ENCODE results near the gene NUDC.
"Not testable (repeated sequence)": the region's sequence is repeated elsewhere in the genome, so short reads cannot be mapped to it uniquely, and the experiment has no call there.

Gene NUDC

DNA sequence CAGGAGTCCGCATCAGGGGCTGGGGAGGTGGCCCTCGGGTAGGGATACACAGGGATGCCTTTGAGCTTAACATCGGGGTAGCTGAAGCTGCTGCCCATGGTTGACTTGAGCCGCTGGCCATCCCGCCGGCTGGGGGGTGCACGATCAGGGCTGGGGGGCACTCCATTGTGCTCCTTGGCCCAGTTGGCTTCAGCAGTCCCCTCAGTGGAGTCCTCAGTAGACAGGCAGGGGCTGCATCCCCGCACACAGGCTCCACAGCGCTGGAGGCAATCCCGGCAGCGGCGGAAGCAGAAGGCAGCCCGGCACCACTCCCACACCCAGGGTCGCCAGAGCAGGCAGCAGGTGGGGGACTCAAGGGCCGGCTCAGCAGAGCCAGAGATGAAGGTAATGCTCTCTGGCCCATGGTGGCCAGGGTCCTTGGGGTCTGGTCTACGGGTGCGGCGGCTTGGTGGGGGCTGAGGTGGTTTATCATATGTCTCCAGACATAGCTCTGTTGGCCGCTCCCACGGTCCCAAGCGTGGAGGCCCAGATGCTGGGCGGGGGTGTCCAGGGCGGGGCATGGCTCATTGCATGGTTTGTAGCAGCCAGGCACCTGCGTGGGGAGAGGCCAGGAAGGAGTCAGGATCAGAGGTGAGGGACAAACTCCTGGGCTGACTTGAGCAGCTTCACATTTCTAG lies 30.4 kb downstream of the NUDC start:
- no peak for DNase-seq

DNA sequence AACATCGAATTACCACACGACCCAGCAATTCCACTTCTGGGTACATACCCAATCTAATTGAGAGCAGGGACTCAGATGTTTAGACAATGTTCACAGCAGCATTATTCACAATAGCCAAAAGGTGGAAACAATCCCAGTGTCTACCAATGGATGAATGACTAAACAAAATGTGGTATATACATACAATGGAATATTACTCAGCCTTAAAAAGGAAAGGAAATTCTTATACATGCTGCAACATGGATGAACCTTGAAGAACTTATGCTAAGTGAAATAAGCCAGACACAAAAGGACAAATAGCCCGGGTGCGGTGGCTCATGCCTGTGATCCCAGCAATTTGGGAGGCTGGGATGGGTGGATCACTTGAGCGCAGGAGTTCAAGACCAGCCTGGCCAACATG lies 31.8 kb downstream of the NUDC start:
- DNase-seq: no peak

DNA sequence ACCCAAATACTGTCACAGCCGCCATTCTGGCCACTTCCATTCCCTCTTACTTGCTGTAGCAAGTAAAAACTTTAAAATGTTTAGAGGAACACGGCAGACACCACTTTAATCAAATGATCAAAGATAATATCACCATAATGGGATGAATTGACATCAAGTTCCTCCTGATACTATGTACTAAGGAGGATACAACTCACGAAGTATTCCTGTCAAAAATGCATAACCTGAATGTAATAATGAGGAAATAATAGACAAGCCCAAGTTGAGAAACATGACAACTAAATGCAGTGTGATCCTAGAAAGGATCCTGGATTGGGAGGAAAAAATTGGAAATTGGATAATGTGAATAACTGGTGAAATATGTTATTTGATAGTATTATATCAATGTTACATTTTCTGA lies 34.8 kb downstream of the NUDC start:
- DNase-seq: no peak

DNA sequence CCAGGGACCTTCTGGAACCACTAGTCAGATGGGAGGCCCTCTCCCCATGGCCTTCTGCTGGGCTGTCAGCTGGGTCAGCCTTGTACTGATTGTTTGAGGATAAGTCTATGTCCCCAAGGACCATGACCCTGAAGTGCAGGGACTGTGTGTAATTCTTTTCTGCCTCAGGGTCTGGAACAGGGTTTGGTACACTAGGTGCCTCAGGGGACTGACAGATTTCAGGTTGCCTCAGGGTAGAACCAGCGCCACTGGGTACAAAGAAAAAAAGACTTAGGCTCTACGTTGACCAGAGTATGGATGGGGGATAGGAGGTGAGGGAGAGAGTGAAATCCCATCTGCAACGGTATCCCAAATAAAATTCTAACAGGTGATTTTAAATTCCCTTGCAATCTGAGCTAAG lies 35.8 kb downstream of the NUDC start:
- no peak for DNase-seq

DNA sequence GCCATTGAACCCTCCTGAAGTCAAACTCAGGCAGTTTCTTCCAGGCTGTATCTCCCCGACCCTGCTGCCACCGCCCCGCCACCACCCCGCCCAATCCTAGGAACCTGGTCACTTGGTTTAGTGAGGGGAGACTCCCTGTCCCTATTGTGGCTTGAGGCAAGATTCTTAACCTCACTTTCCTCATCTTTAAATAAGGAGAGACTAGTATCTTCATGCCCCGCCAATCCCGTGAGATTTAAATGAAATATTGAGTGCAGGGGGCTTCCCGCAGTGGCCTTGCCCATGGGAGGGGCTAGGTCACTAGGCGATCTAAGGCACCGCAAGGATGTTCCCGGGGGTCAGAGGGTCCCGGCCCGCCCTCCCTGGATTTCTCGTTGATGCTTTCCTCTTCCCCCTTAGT lies 37.7 kb downstream of the NUDC start:
- DNase-seq: no peak

DNA sequence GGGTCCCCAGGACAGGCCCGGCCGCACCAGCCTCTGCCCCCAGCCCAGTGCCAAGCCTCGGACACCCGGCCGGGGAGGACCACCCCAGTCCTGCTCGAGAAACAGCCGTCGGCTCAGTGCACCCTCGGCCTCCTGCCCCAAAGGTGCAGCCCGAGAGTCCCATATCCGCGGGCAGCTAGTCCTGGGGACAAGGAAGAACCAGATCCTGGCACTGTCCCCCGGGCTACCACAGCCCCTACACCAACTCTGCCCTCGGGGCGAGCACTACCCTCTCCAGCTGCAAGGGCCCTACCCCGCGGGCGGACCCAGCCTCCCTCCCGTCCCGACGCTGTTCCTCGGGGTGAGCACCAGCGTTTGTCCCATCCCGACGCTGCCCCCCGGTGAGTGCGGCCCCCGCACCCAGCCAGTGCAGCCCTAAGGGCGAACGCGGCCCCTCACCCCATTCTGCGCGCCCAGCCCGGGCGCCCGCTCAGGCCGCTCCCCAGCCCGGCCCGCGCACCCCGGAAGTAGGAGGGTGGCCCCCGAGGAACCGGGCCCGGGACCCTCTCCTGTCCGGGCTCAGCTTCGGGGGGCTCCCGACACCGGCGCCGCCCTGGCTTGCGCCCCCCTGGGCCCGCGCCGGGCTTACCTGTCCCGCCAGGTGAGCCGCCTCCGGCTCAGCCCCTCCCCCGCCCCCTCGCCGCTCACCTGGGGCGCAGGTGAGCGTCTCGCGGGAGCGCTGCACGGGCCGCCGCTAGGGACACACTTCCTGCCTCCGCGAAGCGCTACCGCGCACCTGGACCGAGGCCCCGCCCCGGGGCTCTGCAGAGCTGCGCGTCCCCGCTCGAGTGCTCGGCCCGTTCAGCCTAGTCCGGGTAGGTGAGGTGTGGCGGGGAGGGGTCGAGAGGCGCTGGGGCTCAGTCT lies 38.4 kb downstream of the NUDC start, which contains the start of gene KDF1:
Gene KDF1 (minus strand): TSS at position 747 of the 903 bp plus-strand sequence. CDS start 8,088 bp downstream, outside the sequence.
- DNase-seq: peak in 1 of 2 experiments; percentile 20

DNA sequence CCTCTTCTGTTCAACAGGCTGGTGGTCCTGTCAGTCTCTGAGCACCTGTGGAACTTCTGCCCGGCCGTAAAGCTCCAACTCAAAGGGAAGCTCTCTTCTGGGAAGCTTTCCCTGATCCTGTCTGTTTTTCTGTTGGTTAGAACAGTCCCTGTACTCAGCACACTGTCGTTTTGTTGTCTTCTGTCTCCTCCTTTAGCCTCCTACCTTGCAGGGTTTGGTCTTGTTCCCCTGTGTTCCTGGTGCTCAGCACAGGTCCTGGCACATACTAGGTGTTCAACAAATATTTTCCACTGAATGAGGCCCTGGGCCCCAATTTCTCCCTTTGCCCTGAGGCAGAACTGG lies 39.1 kb downstream of the NUDC start:
- DNase-seq: no peak

DNA sequence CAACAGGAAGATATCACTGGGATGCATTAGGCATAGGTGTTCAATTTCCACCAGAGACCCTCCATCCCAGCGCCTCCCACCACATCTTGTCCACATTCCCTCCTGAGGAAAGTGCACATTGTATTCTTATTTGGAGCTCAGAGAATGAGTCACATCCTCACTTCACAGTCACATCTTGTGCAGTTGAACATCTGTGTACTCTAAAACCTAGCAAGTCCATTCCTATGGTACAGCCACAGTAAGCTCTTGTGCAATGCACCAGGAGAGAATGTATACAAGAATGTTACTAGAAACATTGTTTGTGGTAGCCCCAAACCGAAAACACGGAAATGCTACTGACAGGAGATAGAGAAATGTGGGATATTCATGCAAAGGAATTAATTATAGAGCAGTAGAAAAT lies 40.3 kb downstream of the NUDC start:
- DNase-seq: no peak

DNA sequence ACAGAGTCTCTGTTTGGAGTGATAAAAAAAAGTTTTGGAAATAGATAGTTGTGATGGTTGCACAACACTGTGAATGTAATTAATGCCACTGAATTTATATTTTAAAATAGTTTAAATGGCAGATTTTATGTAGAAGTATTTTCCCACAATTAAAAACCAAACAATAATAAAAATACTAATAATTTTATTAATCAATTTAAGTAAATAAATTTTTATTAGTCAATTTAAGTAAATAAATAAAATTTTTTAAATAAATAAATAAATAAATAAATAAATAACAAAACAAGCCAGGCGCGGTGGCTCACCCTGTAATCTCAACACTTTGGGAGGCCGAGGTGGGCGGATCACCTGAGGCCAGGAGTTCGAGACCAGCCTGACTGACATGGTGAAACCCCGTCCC lies 43.7 kb downstream of the NUDC start:
- no peak for DNase-seq

DNA sequence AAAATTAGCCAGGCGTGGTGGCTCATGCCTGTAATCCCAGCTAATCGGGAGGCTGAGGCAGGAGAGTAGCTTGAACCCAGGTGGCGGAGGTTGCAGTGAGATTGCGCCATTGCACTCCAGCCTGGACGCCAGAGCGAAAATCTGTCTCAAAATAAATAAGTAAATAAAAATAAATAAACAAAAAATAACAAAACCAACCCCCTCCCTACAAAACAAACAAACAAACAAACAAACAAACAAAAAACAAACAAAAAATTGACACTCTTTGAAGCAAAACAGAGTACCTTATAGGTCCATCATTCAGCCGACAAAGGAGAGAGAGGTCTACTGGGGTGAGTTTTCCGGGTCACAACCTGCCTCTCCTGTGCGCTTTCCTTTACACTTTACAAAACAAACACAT lies 44.1 kb downstream of the NUDC start:
- no peak for DNase-seq

DNA sequence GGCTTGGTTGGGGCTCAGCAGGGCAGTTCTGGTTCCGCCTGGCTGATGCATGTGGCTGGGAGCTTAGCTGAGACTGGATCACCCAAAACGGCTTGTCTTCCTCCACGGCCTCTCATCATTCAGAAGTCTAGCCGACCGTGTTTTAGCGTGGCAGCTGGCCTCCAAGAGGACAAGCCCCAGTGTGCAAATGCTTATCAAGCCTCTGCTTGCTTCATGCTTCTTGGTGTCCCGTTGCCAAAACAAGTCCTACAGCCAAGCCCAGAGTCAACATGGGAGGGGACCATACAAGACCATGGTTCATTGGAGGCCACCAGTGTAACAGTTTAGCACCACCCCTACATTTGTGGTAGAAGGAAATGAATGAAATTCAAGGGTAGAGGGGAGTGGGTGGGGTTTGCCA lies 49.3 kb downstream of the NUDC start:
- DNase-seq: no peak

DNA sequence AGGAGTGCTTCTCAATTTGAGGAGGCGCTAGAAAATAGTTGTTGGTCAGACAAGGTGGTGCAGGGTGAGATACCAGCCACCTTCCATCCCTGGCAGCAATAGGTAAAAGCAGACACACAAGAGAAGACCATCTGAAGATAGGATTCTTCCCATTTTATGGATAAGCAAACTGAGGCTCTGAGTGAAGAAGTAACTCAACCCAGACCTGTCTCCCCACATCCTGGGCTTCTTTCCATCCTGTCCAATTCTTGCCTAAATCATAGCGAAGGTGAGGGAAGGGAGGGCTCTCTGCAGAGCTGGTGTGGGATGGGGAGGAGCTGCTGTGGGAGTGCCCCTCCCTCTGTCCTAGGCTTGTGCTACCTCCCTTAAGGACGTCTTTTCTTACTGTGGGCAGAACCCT lies 50.0 kb downstream of the NUDC start:
- DNase-seq: no peak

DNA sequence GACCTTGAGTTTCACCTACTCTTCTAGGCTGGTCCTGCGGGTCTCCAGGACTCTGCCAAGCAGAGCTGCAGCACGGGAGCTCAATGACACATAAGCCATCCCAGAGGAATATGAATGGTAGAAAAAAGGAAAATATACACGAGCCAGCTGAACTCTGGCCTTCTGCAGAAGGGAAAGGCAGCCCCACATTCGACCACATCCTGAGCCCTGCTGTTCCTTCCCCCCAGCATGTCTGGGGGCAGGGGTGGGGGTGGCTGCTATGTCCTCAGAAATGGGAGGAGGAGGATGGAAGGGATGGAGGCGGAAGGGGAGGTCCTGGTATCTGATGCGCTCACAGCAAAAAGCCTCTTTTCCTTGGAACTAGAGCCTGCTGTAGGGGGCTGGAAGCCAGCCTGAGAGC lies 50.8 kb downstream of the NUDC start:
- no peak for DNase-seq

DNA sequence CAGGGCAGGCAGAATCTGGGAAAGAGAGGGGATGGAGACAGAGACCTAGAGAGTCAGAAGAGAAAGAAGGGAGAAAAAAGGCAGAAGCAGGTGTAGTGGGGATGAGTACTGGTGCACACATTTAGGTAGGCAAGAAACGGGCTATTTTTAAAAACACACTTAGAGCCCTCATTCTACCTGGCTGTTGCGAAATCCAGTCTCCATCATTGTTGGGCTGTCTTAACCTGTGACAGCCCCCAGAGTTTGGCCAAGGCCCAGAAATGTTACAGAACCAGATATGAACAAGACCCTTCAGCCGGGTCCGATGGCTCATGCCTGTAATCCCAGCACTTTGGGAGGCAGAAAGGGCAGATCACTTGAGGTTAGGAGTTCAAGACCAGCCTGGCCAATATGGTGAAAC lies 51.3 kb downstream of the NUDC start:
- DNase-seq: no peak

DNA sequence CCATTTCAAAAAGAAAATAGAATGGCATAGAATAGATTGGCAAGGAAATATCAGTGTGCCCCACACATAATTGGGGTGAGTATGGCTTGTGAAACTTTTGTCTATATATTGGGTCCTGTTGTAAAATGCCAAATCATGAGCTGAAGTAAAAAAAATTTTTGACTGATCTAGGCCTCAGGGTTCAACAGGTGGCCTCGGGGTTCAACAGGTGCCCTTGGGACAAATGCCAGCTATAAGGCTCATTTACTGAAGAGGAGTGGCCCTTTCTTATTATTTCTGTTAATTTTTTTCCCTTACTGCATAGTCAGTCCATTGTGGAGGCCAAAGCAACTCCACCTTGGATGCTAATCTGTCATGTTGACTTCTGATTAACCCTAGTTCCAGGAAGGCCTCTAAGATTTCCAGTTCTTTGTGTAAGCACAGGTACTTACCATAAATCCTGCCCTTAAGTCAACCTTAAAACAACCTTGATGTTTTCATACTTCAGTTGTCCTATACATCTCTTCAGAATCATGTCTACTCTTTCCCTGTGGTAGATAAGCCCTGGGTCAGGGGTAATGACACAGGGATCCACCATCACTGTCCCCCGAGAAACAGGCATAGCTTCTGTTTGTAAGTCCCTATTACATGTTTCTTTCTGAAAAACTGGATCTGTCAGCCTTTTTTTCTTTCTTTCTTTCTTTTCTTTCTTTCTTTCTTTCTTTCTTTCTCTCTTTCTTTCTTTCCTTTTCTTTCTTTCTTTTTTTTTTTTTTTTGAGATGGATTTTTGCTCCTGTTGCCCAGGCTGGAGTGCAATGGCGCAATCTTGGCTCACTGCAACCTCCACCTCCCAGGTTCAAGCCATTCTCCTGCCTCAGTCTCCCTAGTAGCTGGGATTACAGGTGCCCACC lies 55.3 kb downstream of the NUDC start:
- no peak for DNase-seq

DNA sequence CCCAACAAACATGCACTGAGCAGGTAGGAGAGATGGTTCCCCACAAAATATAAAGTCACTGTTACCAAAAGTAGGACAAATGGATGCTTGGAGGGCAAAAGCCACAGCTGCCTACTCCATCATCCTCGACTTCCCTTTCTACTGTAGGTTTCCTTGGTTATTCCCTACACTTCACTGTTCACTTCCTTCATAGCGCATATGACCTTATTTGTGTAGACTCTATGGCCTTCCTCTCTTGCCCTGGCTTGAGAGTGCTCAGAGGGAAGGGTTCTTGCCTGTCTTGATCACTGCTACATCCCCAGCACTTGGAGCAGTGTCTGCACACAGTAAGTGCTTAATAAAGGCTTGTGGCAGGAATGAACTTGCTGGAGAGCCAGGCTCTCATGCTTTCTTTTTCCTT lies 57.4 kb downstream of the NUDC start:
- no peak for DNase-seq

DNA sequence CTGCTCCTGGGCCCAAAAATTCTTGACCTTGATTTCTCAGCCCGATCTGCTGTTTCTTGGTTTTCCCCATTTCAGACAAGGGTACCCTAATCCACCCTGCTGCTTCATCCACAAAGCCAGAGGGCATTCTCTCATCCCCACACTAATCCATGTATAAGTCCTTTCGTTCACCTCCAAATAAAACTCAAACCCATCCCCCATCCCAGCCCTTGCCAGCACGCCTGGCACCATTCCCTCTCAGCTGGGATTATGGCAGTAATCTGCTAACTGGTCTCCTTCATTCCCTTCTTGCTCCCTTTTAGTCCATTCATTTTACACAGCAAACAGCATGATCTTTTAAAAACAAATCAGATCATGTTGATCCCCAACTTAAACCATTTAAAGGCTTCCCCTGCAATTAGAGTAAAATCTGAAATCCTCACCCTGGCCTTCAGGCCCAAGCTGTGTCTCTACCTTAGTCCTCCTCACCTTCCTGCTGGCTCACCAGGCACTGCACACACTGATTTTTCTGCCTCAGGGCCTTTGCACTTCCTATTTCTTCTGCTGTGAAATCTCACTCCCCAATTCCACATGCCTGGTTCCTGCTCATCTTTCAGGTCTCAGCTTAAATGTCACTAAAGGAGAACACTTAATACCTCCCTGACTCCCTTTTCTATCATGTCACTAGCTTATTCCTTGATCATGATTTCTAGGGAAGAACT lies 59.8 kb downstream of the NUDC start:
- DNase-seq: no peak

DNA sequence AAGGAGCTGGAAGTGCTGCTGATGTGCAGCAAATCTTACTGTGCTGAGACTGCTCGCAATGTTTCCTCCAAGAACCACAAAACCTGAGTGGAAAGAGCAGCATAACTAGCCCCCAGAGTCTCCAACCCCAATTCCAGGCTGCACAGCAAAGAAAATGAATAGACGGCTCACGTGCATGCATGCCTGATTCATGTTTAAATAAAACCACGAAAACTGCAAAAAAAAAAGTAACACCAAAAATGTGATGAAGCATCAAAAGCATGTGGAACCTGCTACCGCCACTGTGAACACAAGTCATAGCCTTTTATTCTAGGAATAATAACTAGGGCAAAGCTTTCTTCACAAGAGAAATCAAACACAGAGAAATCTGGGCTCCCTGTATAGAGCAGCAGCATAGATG lies 62.3 kb downstream of the NUDC start:
- no peak for DNase-seq

DNA sequence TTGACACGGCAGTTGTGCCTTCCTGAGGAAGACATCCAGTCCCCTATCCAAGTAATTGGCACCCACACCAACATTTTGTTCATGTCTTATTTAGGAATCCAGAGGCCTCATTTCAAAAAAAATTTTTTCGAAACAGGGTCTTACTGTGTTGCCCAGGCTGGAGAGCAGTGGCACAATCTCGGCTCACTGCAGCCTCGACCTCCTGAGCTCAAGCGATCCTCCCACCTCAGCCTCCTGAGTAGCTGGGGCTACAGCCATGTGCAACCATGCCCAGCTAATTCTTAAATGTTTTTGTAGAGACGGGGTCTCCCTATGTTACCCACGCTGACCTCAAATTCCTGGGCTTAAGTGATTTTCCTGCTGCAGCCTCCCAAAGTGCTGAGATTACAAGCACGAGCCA lies 62.7 kb downstream of the NUDC start:
- DNase-seq: no peak

DNA sequence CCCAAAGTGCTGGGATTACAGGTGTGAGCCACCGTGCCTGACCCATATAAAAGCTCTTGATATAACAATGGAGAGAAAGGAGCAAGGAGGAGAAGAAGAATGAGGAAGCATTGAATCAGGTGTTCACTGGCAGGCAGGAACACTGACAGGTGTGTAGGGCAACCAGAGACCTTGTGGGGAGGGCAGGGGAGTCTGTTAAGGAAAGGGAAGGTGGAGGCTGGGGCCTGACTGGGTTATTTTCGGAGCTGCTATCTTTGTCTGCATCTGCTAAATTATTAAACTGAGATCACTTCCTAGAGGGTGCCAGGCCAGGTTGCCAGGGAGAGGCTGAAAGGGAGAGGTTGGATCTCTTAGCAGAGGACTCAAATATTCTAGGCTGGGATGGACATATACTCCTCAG lies 65.1 kb downstream of the NUDC start:
- DNase-seq: no peak

DNA sequence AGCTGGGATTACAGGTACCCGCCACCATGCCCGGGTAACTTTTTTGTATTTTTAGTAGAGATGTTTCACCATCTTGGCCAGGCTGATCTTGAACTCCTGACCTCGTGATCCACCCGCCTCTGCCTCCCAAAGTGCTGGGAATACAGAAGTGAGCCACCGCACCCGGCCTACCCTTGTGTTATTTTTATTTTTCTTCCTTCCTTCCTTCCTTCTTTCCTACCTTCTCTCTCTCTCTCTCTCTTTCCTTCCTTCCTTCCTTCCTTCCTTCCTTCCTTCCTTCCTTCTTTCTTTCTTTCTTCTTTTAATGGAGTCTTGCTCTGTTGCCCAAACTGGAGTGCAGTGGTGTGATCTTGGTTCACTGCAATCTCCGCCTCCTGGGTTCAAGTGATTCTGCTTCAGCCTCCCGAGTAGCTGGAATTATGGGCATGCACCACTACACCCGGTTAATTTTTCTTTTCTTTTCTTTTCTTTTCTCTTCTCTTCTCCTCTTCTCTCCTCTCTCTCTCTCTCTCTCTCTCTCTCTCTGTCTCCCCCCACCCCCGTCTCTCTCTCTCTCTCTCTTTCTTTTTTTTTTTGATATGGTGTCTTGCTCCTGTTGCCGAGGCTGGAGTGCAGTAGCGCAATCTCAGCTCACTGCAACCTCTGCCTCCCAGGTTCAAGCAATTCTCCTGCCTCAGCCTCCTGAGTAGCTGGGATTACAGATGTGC lies 68.0 kb downstream of the NUDC start:
- not testable (repeated sequence) for DNase-seq

Data from activated CD4-positive, alpha-beta T cell treated with anti-CD3 and anti-CD28 coated beads, Interleukin-2, amount 50 U/mL, for 48 hours (primary cell).